Panc1 (cell line): ENCODE data around the gene TRAF3IP1.

Source experiments
- CTCF ChIP-seq: fragments of 450-650 bp; IDR thresholded peaks from 2 replicates; pipeline ENCODE4 v1.5.1; 2017; ENCODE audit warnings: mild to moderate bottlenecking
- POLR2AphosphoS5 ChIP-seq: IDR thresholded peaks from 2 replicates; pipeline ENCODE4 v1.6.1; 2012; ENCODE audit warnings: mild to moderate bottlenecking, low read depth, low read length, moderate library complexity
- REST ChIP-seq, 2 experiments: IDR thresholded peaks; 2 replicates each; pipeline ENCODE4 v1.6.1; 2011 to 2012; ENCODE audit warnings: low read depth in 2 of 2, control low read depth in 1 of 2, low read length in 1 of 2, mild to moderate bottlenecking in 1 of 2, moderate library complexity in 1 of 2; ENCODE audit not compliant: insufficient read depth in 1 of 2
- SIN3A ChIP-seq: IDR thresholded peaks from 2 replicates; pipeline ENCODE4 v1.6.1; 2012; ENCODE audit warnings: low read depth, mild to moderate bottlenecking, low read length, moderate library complexity, borderline replicate concordance; ENCODE audit not compliant: insufficient read depth
- TCF7L2 ChIP-seq: IDR thresholded peaks from 2 replicates; pipeline ENCODE4 v1.6.1; 2011; ENCODE audit warnings: mild to moderate bottlenecking, low read depth, low read length, inconsistent platforms

GRCh38 chr2:238444242-238444641, 123.9 kb downstream of the TRAF3IP1 start:
- TF ChIP-seq CTCF (no peak), REST (IDR thresholded peaks at IDR 0.05; ENCODE audit: insufficient read depth in 1 of 2, low read depth in 2 of 2, low read length in 1 of 2) (no peak), TCF7L2 (no peak), SIN3A (no peak), POLR2AphosphoS5 (no peak)
